ES-I3 (cell line): ENCODE measurements around the gene TIFAB.

Source experiments
- H3K36me3 ChIP-seq: 2 replicates; pipeline ENCODE4 v1.6.1; 2013; ENCODE audit warnings: mild to moderate bottlenecking, low read length, control low read depth, moderate library complexity; ENCODE audit not compliant: insufficient read depth
- H3K4me1 ChIP-seq: 2 replicates; pipeline ENCODE4 v1.6.1; 2013; ENCODE audit warnings: mild to moderate bottlenecking, control low read depth, low read length; ENCODE audit not compliant: insufficient read depth
- H3K9ac ChIP-seq: 2 replicates; pipeline ENCODE4 v1.6.1; 2013; ENCODE audit warnings: low read depth, mild to moderate bottlenecking, low read length, moderate library complexity
- H3K9me3 ChIP-seq: 2 replicates; pipeline ENCODE4 v1.6.1; 2013; ENCODE audit warnings: mild to moderate bottlenecking, low read length, moderate library complexity; ENCODE audit not compliant: control insufficient read depth, insufficient read depth

Gene TIFAB

GRCh38 chr5:135487839-135488514 lies 35.8 kb upstream of the TIFAB start:
- Histone ChIP-seq H3K9me3 (no peaks in the 10 kb centered on the region), H3K4me1 (peaks cover 26% of the 10 kb centered on the region), H3K9ac (no peak overlapping the region), H3K36me3 (no peaks in the 10 kb centered on the region)

- Histone ChIP-seq H3K36me3 (no peaks in the 10 kb centered on the region), H3K9me3 (no peaks in the 10 kb centered on the region), H3K4me1 (peaks cover 22% of the 10 kb centered on the region), H3K9ac (no peak overlapping the region)
These were observed 34.9 kb upstream of the TIFAB start for GRCh38 chr5:135487037-135487395.

GRCh38 chr5:135486131-135487036 lies 34.2 kb upstream of the TIFAB start:
- Histone ChIP-seq H3K9ac (no peak overlapping the region), H3K36me3 (no peaks in the 10 kb centered on the region), H3K9me3 (no peaks in the 10 kb centered on the region), H3K4me1 (peaks cover 21% of the 10 kb centered on the region; the same call in 1 of the 2 replicates)

GRCh38 chr5:135484674-135485086 lies 32.5 kb upstream of the TIFAB start:
- H3K9me3 ChIP-seq = no peaks in the 10 kb centered on the region
- H3K36me3 ChIP-seq = no peaks in the 10 kb centered on the region
- no peak overlapping the region for H3K9ac ChIP-seq
- peaks cover 16% of the 10 kb centered on the region; the same call in 1 of the 2 replicates for H3K4me1 ChIP-seq

- H3K36me3 ChIP-seq = no peaks in the 10 kb centered on the region
- H3K9me3 ChIP-seq = no peaks in the 10 kb centered on the region
- peaks cover 19% of the 10 kb centered on the region; the same call in 1 of the 2 replicates for H3K4me1 ChIP-seq
- no peak overlapping the region for H3K9ac ChIP-seq
These were observed 31.1 kb upstream of the TIFAB start for GRCh38 chr5:135483254-135483653.

GRCh38 chr5:135482381-135482933 lies 30.3 kb upstream of the TIFAB start:
- Histone ChIP-seq H3K4me1 (peaks cover 15% of the 10 kb centered on the region; the same call in 1 of the 2 replicates), H3K9ac (no peak overlapping the region), H3K9me3 (no peaks in the 10 kb centered on the region), H3K36me3 (no peaks in the 10 kb centered on the region)

GRCh38 chr5:135481909-135482311 lies 29.8 kb upstream of the TIFAB start:
- peaks cover 17% of the 10 kb centered on the region; the same call in 1 of the 2 replicates for H3K4me1 ChIP-seq
- no peaks in the 10 kb centered on the region for H3K36me3 ChIP-seq
- no peaks in the 10 kb centered on the region for H3K9me3 ChIP-seq
- no peak overlapping the region for H3K9ac ChIP-seq

GRCh38 chr5:135481387-135481786 lies 29.2 kb upstream of the TIFAB start:
- Histone ChIP-seq H3K4me1 (peaks cover 19% of the 10 kb centered on the region; the same call in 1 of the 2 replicates), H3K9ac (no peak overlapping the region), H3K9me3 (no peaks in the 10 kb centered on the region), H3K36me3 (no peaks in the 10 kb centered on the region)

- Histone ChIP-seq H3K4me1 (peaks cover 19% of the 10 kb centered on the region; the same call in 1 of the 2 replicates), H3K9me3 (no peaks in the 10 kb centered on the region), H3K36me3 (no peaks in the 10 kb centered on the region), H3K9ac (no peak overlapping the region)
These were observed 28.4 kb upstream of the TIFAB start for GRCh38 chr5:135480511-135480910.

- peaks cover 16% of the 10 kb centered on the region for H3K4me1 ChIP-seq
- H3K36me3 ChIP-seq = no peaks in the 10 kb centered on the region
- no peaks in the 10 kb centered on the region for H3K9me3 ChIP-seq
- H3K9ac ChIP-seq = no peak overlapping the region
These were observed 26.8 kb upstream of the TIFAB start for GRCh38 chr5:135478938-135479337.

- H3K4me1 ChIP-seq = peaks cover 16% of the 10 kb centered on the region
- H3K36me3 ChIP-seq = no peaks in the 10 kb centered on the region
- H3K9me3 ChIP-seq = no peaks in the 10 kb centered on the region
- no peak overlapping the region for H3K9ac ChIP-seq
These were observed 25.5 kb upstream of the TIFAB start for GRCh38 chr5:135477613-135478066.

GRCh38 chr5:135476615-135477581 lies 24.7 kb upstream of the TIFAB start:
- no peaks in the 10 kb centered on the region for H3K9me3 ChIP-seq
- no peaks in the 10 kb centered on the region for H3K36me3 ChIP-seq
- H3K4me1 ChIP-seq = peaks cover 16% of the 10 kb centered on the region
- no peak overlapping the region for H3K9ac ChIP-seq

- Histone ChIP-seq H3K4me1 (peaks cover 16% of the 10 kb centered on the region), H3K36me3 (no peaks in the 10 kb centered on the region), H3K9ac (no peak overlapping the region), H3K9me3 (no peaks in the 10 kb centered on the region)
These were observed 22.0 kb upstream of the TIFAB start for GRCh38 chr5:135473956-135474670.
